ENCODE measurements around the gene OR52N1. TPM values are rescaled to one million over a fixed set of nuclear protein-coding genes. Genes with fewer than 3 reads are reported as not detected.

The OR52N1 gene
- total RNA-seq, 1 experiment from 2014 or later = not detected

Other genes with a start within 250 kb of the OR52N1 start
- gene OR52H1, start 242.7 kb downstream of the OR52N1 start, total RNA-seq (2014; rRNA removed; shearing (Covaris generic)) = not detected in 2 replicates
- not detected in 2 replicates for gene OR52B6, start 210.4 kb downstream of the OR52N1 start, total RNA-seq (2014; rRNA removed; shearing (Covaris generic))
- gene TRIM6, start 194.6 kb downstream of the OR52N1 start, total RNA-seq (2014; rRNA removed; shearing (Covaris generic)) = 3.6 and 4.8 TPM in 2 replicates
- 1.9 and 3.6 TPM in 2 replicates for gene TRIM34, start 166.3 kb downstream of the OR52N1 start, total RNA-seq (2014; rRNA removed; shearing (Covaris generic))
- gene TRIM5, start 106.2 kb downstream of the OR52N1 start, total RNA-seq (2014; rRNA removed; shearing (Covaris generic)) = 22.5 and 29.2 TPM in 2 replicates
- 12.3 and 18.4 TPM in 2 replicates for gene TRIM22, start 101.5 kb downstream of the OR52N1 start, total RNA-seq (2014; rRNA removed; shearing (Covaris generic))
- not detected in 2 replicates for gene OR56B1, start 54.8 kb downstream of the OR52N1 start, total RNA-seq (2014; rRNA removed; shearing (Covaris generic))
- gene OR52N4, start 37.0 kb downstream of the OR52N1 start, total RNA-seq (2014; rRNA removed; shearing (Covaris generic)) = not detected in 2 replicates
- gene OR52N5, start 7.9 kb downstream of the OR52N1 start, total RNA-seq (2014; rRNA removed; shearing (Covaris generic)) = not detected in 2 replicates
- not detected in 2 replicates for gene OR52N2, start 17.7 kb upstream of the OR52N1 start, total RNA-seq (2014; rRNA removed; shearing (Covaris generic))
- gene OR52E6, start 50.6 kb upstream of the OR52N1 start, total RNA-seq (2014; rRNA removed; shearing (Covaris generic)) = not detected in 2 replicates
- not detected in 2 replicates for gene OR52E8, start 66.4 kb upstream of the OR52N1 start, total RNA-seq (2014; rRNA removed; shearing (Covaris generic))
- not detected in 2 replicates for gene OR52E4, start 89.4 kb upstream of the OR52N1 start, total RNA-seq (2014; rRNA removed; shearing (Covaris generic))
- not detected in 2 replicates for gene OR52E5, start 101.9 kb upstream of the OR52N1 start, total RNA-seq (2014; rRNA removed; shearing (Covaris generic))
- gene OR56A3, start 151.0 kb upstream of the OR52N1 start, total RNA-seq (2014; rRNA removed; shearing (Covaris generic)) = not detected in 2 replicates
- gene OR56A5, start 177.2 kb upstream of the OR52N1 start, total RNA-seq (2014; rRNA removed; shearing (Covaris generic)) = not detected in 2 replicates
- not detected in 2 replicates for gene OR52L1, start 195.7 kb upstream of the OR52N1 start, total RNA-seq (2014; rRNA removed; shearing (Covaris generic))
- not detected in 2 replicates for gene OR56A4, start 215.7 kb upstream of the OR52N1 start, total RNA-seq (2014; rRNA removed; shearing (Covaris generic))
- gene OR56A1, start 239.5 kb upstream of the OR52N1 start, total RNA-seq (2014; rRNA removed; shearing (Covaris generic)) = not detected in 2 replicates